Colonic mucosa (tissue), 4 donors: Measurements from ENCODE around the gene BANK1. TPM values are rescaled to one million over a fixed set of nuclear protein-coding genes. Genes with fewer than 3 reads are reported as not detected.

Experiments
- DNase-seq: peaks from one replicate; pipeline ENCODE4 v3.0.0-alpha.2; 2020
- H3K27ac ChIP-seq: fragments of 200-600 bp; one replicate; pipeline ENCODE4 v1.8.0; 2021
- H3K27me3 ChIP-seq: fragments of 200-600 bp; one replicate; pipeline ENCODE4 v1.8.0; 2021
- H3K36me3 ChIP-seq: fragments of 200-600 bp; one replicate; pipeline ENCODE4 v1.8.0; 2021
- H3K4me1 ChIP-seq: fragments of 200-600 bp; one replicate; pipeline ENCODE4 v1.8.0; 2021; ENCODE audit warnings: mild to moderate bottlenecking
- H3K4me3 ChIP-seq: fragments of 200-600 bp; one replicate; pipeline ENCODE4 v1.8.0; 2021
- H3K9ac ChIP-seq, 2 donors: one replicate each; pipeline ENCODE4 v1.7.0; 2013; ENCODE audit warnings: control low read depth in 2 of 2, low read depth in 2 of 2, low read length in 2 of 2
- H3K9me3 ChIP-seq: fragments of 200-600 bp; one replicate; pipeline ENCODE4 v1.8.0; 2021
- intact Hi-C: fragments of 100-400 bp; cut with DNase I; formaldehyde crosslinking; loops from one replicate; pipeline ENCODE4 v1.14.1; 2022
- total RNA-seq, 2 donors: library from RNA; stranded (reverse); fragmentation: NEBNext Ultra II Directional in 1 of 2; extraction: Animal tissue kit (Norgen Biotek cat#: 25700) in 1 of 2; gene quantifications; one replicate each; pipeline ENCODE4 v1.2.1, GENCODE V29; 2021
- TF ChIP-seq, protein P1 (sequence below): fragments of 200-600 bp; IDR thresholded peaks from one replicate; pipeline ENCODE4 v1.8.0; 2022; ENCODE audit warnings: antibody characterized with exemption, mild to moderate bottlenecking
- donor health status: healthy.
- donor health status: DM: no; HTN: no; CAD: no.
- donor health status: DM: no; HTN: no; CAD: no.

Gene BANK1
- total RNA-seq, 2 donors from 2014 or later: 0.82 to 1.2 TPM

- TF ChIP-seq, protein P1, sequence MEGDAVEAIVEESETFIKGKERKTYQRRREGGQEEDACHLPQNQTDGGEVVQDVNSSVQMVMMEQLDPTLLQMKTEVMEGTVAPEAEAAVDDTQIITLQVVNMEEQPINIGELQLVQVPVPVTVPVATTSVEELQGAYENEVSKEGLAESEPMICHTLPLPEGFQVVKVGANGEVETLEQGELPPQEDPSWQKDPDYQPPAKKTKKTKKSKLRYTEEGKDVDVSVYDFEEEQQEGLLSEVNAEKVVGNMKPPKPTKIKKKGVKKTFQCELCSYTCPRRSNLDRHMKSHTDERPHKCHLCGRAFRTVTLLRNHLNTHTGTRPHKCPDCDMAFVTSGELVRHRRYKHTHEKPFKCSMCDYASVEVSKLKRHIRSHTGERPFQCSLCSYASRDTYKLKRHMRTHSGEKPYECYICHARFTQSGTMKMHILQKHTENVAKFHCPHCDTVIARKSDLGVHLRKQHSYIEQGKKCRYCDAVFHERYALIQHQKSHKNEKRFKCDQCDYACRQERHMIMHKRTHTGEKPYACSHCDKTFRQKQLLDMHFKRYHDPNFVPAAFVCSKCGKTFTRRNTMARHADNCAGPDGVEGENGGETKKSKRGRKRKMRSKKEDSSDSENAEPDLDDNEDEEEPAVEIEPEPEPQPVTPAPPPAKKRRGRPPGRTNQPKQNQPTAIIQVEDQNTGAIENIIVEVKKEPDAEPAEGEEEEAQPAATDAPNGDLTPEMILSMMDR: no peak
- H3K4me1 ChIP-seq: no peaks in the 10 kb centered on the region
- intact Hi-C loops: no loop called here
Observed at GRCh38 chr4:101977076-101977475, 186.5 kb downstream of the BANK1 start.

DNA sequence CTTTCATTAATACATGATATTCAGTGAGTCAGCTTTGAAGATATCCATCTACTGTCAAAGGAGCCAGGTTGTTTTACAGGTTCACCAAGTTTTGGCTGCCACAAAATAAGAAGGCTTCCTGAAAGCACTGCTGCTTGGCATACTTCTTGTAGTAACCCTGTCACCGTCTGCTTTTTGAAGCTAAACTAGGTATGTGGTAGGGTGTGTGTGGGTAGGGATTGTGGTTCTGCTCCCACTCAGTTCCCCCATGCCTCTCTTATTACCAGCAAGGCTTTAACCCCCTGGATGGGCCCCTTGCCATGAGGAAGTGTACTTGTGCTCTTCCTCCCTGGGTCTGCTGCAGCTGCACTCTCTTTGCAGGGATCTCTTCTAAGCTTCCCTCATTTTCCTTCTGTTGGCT, 191.2 kb downstream of the BANK1 start:
- no peak for DNase-seq
- H3K4me3 ChIP-seq: no peak overlapping the region
- no peaks in the 10 kb centered on the region for H3K4me1 ChIP-seq
- TF ChIP-seq, protein P1: no peak
- no peak overlapping the region for H3K9ac ChIP-seq
- H3K36me3 ChIP-seq: no peaks in the 10 kb centered on the region
- no peaks in the 10 kb centered on the region for H3K9me3 ChIP-seq
- H3K27me3 ChIP-seq: no peaks in the 10 kb centered on the region
- intact Hi-C loops: no loop called here
- no peak overlapping the region for H3K27ac ChIP-seq

More at GRCh38 chr4:101977076-101977475, 186.5 kb downstream of the BANK1 start:
- Histone ChIP-seq H3K9ac (no peak overlapping the region), H3K9me3 (no peaks in the 10 kb centered on the region), H3K4me3 (no peak overlapping the region), H3K36me3 (no peaks in the 10 kb centered on the region), H3K27me3 (no peaks in the 10 kb centered on the region), H3K27ac (no peak overlapping the region)
- no peak for DNase-seq

DNA sequence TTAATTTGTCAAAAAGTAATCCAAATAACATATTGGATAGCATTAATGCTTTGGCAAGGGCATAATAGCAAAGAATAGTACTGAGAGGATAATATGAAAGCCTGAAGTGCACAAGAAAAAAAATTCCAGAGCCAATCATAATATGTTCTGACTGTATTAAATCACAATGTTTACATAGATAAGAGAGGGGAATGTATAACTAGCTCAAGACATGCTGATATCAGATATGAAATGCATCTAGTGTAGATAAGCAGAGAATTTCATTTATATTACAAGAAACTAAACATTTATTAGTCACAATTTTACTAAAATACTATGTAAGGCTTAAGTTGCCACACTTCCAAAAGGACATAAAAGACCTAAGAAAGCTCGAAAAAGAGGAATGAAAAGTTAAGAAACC, 193.3 kb downstream of the BANK1 start:
- Histone ChIP-seq H3K27me3 (no peaks in the 10 kb centered on the region), H3K4me1 (no peaks in the 10 kb centered on the region), H3K9ac (no peak overlapping the region), H3K27ac (no peak overlapping the region), H3K36me3 (no peaks in the 10 kb centered on the region), H3K4me3 (no peak overlapping the region), H3K9me3 (no peaks in the 10 kb centered on the region)
- TF ChIP-seq, protein P1: no peak
- intact Hi-C loops: no loop called here
- DNase-seq: no peak

- DNase-seq: no peak
- Histone ChIP-seq H3K9me3 (no peaks in the 10 kb centered on the region), H3K27me3 (no peaks in the 10 kb centered on the region), H3K4me1 (no peaks in the 10 kb centered on the region), H3K4me3 (no peak overlapping the region), H3K27ac (no peak overlapping the region), H3K9ac (no peak overlapping the region), H3K36me3 (no peaks in the 10 kb centered on the region)
- intact Hi-C loops: no loop called here
- TF ChIP-seq, protein P1: no peak
Observed at GRCh38 chr4:101987623-101988243, 197.2 kb downstream of the BANK1 start.

GRCh38 chr4:101989551-101989950, 199.0 kb downstream of the BANK1 start:
- intact Hi-C loops: no loop called here
- Histone ChIP-seq H3K27ac (no peak overlapping the region), H3K9ac (no peak overlapping the region), H3K4me1 (no peaks in the 10 kb centered on the region), H3K4me3 (no peak overlapping the region), H3K27me3 (no peaks in the 10 kb centered on the region), H3K9me3 (no peaks in the 10 kb centered on the region), H3K36me3 (no peaks in the 10 kb centered on the region)
- TF ChIP-seq, protein P1: no peak
- DNase-seq: no peak
